Activated CD4-positive, alpha-beta T cell treated with anti-CD3 and anti-CD28 coated beads, Interleukin-2, amount 10 ng/mL, durations not matched to agents 7 days and 5 days (primary cell): Measurements from ENCODE around the gene EXOSC3. TPM values are rescaled to one million over a fixed set of nuclear protein-coding genes. Genes with fewer than 3 reads are reported as not detected.

Experiments used
- CTCF ChIA-PET: fragments of 350-600 bp; sonication (Branson Sonifier 250); formaldehyde crosslinking; loops from one replicate; lab custom pipeline; 2021; ENCODE audit warnings: antibody characterized with exemption; lab: Charles Lee
- POLR2A ChIA-PET: fragments of 350-600 bp; sonication (Branson Sonifier 250); formaldehyde crosslinking; loops from one replicate; lab custom pipeline; 2021; ENCODE audit warnings: antibody characterized with exemption; lab: Charles Lee
- DNase-seq: peaks from one replicate; pipeline ENCODE4 v3.0.0-alpha.2; 2020
- H3K27ac Mint-ChIP-seq: one replicate; pipeline ENCODE4 v1.8.0; 2021; ENCODE audit warnings: mild to moderate bottlenecking, moderate library complexity, mixed read lengths
- H3K27me3 Mint-ChIP-seq: one replicate; pipeline ENCODE4 v1.8.0; 2021; ENCODE audit warnings: mixed read lengths
- H3K36me3 Mint-ChIP-seq: one replicate; pipeline ENCODE4 v1.8.0; 2021; ENCODE audit warnings: low read depth, mixed read lengths
- H3K4me1 Mint-ChIP-seq: one replicate; pipeline ENCODE4 v1.8.0; 2021; ENCODE audit warnings: mixed read lengths
- H3K4me3 Mint-ChIP-seq: one replicate; pipeline ENCODE4 v1.8.0; 2021; ENCODE audit warnings: mild to moderate bottlenecking, moderate library complexity, mixed read lengths
- H3K9me3 Mint-ChIP-seq: one replicate; pipeline ENCODE4 v1.8.0; 2021; ENCODE audit warnings: mixed read lengths
- total RNA-seq, 2 experiments: library from RNA; stranded (reverse); gene quantifications; one replicate each; pipeline ENCODE4 v1.2.3, GENCODE V29; 2021

EXOSC3 gene
- total RNA-seq, 2 experiments from 2014 or later, result 77.5 to 84.0 TPM

DNA sequence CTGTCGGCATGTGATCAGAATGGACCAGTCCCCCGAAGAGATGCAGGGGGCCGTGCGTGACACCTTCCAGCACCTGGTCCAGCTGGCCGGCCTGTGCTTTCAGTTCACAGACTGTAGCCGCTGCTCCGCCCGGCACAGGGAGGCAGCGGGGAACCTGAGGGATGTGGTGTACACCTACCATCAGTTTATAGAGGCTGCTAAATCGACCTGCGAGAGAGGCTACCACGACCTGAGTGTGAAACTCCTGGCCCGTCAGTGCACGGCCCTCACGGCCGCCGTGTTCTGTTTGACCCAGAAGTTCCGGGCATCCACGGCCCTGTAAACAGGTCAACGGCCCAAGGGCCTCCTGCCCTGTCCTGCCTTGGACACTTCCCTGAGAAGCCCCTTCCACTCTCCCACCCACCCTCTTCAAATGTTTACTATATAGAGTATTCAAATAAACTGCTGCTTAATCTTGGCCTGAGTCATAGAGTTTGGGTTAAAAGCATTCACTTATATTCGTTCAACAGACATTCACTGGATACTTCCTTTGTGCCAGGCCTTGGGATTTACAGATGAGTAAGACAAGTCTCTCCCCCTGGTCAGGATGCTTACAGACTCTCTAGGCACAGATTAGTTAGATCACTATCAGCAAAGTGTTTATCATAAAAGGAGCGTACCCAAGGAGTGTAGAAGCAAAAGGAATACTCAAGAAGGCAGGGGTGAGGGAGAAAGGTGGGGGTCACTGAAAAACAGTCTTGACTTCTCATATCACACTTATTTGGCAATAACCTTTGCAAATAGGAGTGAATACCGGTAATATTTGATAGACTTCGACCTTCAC lies 38.2 kb downstream of the EXOSC3 start:
- CTCF ChIA-PET, result no interaction called here
- no peaks in the 10 kb centered on the region for H3K9me3 Mint-ChIP-seq

DNA sequence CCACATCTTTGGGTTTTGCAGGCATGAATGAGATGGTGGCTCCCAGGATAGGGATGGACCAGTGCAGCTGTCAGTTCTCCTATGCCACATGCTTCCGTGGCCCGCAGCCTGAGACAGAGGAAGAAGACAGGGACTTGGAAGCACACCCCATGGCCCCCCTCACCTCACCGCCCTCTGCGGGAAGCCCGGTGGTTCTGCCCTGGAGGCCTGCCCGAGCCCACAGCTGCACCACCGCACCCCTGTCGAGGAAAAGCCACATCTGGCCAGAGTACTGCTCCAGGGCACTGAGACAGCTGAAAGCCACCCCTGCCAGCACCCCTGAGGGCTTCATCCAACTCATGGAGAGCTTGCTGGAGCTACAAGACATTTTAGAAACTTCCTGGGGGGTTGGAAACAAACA lies 38.9 kb downstream of the EXOSC3 start:
- POLR2A ChIA-PET, result interaction anchor here (0.6 kb wide), 1 partner anchor 260 kb away, joined by 3 read pairs; the partner anchor contains the start of gene POLR1E
- Mint-ChIP-seq H3K4me1 (no peaks in the 10 kb centered on the region), H3K9me3 (no peaks in the 10 kb centered on the region), H3K27me3 (no peaks in the 10 kb centered on the region), H3K4me3 (no peak overlapping the region), H3K36me3 (no peaks in the 10 kb centered on the region), H3K27ac (no peak overlapping the region)
- CTCF ChIA-PET, result no interaction called here
- no peak for DNase-seq

More for the DNA sequence above, 38.2 kb downstream of the EXOSC3 start:
- Mint-ChIP-seq H3K27ac (no peak overlapping the region), H3K27me3 (no peaks in the 10 kb centered on the region), H3K36me3 (no peaks in the 10 kb centered on the region), H3K4me1 (no peaks in the 10 kb centered on the region), H3K4me3 (no peak overlapping the region)
- POLR2A ChIA-PET, result interaction anchor here (0.6 kb wide), 1 partner anchor 261 kb away, joined by 3 read pairs; the partner anchor contains the start of gene POLR1E
- no peak for DNase-seq

DNA sequence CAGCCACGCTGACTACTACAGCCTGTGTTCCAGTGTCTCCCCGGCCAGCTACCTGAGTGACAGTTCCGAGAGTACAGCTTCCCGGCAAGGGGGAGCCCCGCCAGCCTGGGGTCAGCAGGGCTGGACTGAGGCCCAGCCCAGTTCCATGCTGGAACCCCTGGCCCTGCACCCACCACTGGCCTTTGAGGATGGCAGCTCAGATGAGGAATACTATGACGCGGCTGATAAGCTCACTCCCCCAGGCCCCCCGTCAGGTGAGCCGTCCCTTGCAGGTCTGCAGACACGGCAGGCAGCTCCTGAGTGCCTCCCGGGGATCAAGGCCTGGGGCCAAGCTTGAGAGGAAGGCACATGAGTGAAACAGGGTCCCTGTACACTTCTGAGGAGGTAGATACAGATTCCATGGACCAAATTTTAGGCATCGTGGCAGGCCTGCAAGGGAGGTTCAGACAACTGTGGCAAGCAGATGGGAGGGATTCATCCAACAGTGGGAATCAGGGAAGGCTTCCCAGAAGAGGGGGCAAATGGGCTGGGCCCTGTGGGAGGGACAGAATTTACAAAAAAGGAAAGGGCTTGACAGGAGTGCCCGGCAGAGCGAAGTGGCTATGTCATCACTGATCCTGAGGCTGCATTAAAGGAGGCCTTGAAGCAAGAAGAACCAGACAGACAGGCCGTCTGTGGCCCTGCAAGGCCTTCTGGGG lies 44.1 kb downstream of the EXOSC3 start:
- Mint-ChIP-seq H3K36me3 (no peaks in the 10 kb centered on the region), H3K4me3 (no peak overlapping the region), H3K27ac (no peak overlapping the region), H3K4me1 (no peaks in the 10 kb centered on the region), H3K27me3 (peaks cover 2% of the 10 kb centered on the region), H3K9me3 (no peaks in the 10 kb centered on the region)
- CTCF ChIA-PET, result no interaction called here
- no peak for DNase-seq
- POLR2A ChIA-PET, result no interaction called here

DNA sequence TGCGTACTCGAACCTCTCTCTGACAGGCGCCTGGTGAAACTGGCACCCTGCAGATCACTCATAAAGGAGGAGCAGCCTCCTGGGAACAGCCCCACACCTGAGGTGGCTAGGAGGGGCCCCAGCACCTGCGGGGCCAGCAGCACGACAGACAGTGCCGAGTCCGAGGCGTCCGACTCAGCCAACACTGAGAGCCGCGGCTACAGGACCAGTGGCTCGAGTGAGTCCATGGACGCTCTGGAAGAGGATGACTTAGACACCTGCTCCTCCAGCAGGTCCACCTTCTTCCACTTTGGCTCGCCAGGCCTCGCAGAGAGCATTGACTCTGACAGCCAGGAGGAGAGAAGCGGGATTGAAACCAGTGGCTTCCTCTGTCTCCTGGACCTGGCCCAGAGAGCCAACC lies 44.7 kb downstream of the EXOSC3 start:
- H3K4me3 Mint-ChIP-seq, result no peak overlapping the region
- no peak overlapping the region for H3K27ac Mint-ChIP-seq
- no peak for DNase-seq
- peaks cover 2% of the 10 kb centered on the region for H3K27me3 Mint-ChIP-seq
- CTCF ChIA-PET, result no interaction called here
- no peaks in the 10 kb centered on the region for H3K36me3 Mint-ChIP-seq
- no peaks in the 10 kb centered on the region for H3K9me3 Mint-ChIP-seq
- no peaks in the 10 kb centered on the region for H3K4me1 Mint-ChIP-seq
- POLR2A ChIA-PET, result interaction anchor here (0.6 kb wide), 1 partner anchor 105 kb away, joined by 3 read pairs; no protein-coding TSS in a partner anchor

DNA sequence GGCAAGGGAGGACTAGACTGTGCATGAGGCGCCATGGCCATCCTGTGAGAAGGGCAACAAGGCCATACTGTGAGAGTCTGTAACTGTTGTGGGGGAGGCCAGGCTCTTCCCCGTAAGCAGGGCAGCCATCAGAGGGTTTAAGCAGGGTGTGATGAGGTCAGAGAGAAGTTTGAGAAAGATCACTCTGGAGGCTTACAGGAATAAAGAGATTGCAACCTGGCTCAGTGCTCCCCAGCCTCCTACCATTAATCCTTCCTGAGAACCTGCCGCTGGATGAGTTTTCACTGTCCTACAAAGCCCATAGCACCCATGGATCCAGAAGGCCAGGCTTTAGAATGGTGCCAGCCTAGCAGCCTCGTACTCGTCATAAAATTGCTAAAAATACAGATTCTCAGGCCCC lies 45.6 kb downstream of the EXOSC3 start:
- DNase-seq, result no peak
- Mint-ChIP-seq H3K27me3 (peaks cover 2% of the 10 kb centered on the region), H3K36me3 (no peaks in the 10 kb centered on the region), H3K27ac (no peak overlapping the region), H3K4me1 (no peaks in the 10 kb centered on the region), H3K9me3 (no peaks in the 10 kb centered on the region), H3K4me3 (no peak overlapping the region)
- CTCF ChIA-PET, result no interaction called here
- POLR2A ChIA-PET, result no interaction called here

DNA sequence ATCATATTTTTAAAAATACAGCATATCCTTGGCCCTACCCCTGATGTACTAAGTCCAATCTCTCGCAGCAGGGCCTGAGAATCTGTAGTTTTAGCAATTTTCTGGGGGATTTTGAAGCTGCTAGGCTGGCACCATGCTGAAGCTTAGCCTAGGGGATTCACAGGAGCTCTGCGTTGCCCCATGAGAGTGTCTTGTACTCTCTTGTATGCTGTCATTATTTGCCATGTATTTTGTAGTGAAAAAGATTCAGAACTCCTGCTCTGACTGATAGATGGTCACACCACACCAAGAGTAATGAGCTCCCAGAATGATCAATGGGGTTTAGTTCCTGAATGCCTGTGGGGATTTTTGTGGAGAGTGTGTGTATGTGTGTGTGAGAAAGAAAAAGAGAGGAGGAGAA lies 51.9 kb downstream of the EXOSC3 start:
- H3K27me3 Mint-ChIP-seq, result peaks cover 12% of the 10 kb centered on the region
- no peaks in the 10 kb centered on the region for H3K36me3 Mint-ChIP-seq
- H3K4me1 Mint-ChIP-seq, result no peaks in the 10 kb centered on the region
- POLR2A ChIA-PET, result no interaction called here
- H3K4me3 Mint-ChIP-seq, result no peak overlapping the region
- no peak for DNase-seq
- no peaks in the 10 kb centered on the region for H3K9me3 Mint-ChIP-seq
- CTCF ChIA-PET, result interaction anchor here (0.6 to 1.3 kb wide), 3 partner anchors 12 to 52 kb away, joined by 3 read pairs; no protein-coding TSS in a partner anchor
- no peak overlapping the region for H3K27ac Mint-ChIP-seq

DNA sequence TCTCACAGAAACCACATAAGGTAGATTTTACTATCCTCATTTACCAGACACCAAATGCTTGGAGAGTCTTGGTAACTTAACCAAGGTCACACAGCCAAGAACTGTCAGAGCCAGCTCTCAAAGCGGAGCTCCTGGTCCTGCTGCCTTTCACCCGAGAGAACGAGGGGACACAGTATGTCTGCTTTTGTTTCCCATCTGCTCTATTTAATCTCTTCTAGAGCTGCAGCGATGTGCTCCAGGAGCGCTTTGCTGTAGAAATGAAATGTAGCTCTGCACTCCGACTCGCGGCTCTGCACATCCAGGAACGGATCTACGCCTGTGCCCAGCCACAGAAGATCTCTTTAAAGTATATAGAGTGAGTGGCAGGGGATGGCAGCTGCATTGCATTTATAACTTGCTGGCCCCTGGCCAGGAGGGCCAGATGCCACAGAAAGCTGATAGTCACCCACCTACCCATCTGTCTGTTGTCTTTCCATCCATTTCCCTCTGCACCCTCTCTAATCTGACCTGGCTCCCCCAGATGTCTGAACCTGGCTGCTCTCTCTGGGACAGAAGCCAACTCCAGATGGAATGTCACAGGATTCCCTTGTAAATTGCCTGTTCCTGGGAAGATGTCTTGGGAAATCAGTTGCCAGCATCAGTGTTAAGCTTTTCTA lies 52.6 kb downstream of the EXOSC3 start:
- H3K9me3 Mint-ChIP-seq, result no peaks in the 10 kb centered on the region
- peaks cover 12% of the 10 kb centered on the region for H3K27me3 Mint-ChIP-seq
- H3K4me3 Mint-ChIP-seq, result no peak overlapping the region
- H3K4me1 Mint-ChIP-seq, result no peaks in the 10 kb centered on the region
- no peaks in the 10 kb centered on the region for H3K36me3 Mint-ChIP-seq
- ChIA-PET CTCF (interaction anchor here (1.3 kb wide), 1 partner anchor 52 kb away, joined by 3 read pairs; no protein-coding TSS in a partner anchor), POLR2A (no interaction called here)
- no peak for DNase-seq
- no peak overlapping the region for H3K27ac Mint-ChIP-seq

DNA sequence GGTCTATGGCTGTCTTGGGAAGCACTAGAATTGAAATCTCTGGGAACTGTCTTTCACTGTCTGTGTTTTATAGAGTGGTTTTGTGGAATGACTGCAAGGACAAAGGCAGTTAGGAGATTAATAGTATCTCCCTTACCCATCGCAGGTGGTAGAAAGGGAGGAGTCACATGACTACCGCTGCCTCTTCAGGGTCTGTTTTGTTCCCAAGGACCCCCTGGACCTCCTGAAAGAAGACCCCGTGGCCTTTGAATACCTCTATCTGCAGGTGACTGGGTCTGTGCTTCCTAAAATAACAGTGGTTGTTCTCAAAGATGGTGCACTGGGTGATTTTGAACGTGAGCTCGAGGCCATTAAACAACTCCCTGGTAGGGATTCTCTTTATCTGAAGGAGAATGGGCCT lies 54.0 kb downstream of the EXOSC3 start:
- Mint-ChIP-seq H3K27ac (no peak overlapping the region), H3K4me1 (no peaks in the 10 kb centered on the region), H3K36me3 (no peaks in the 10 kb centered on the region), H3K4me3 (no peak overlapping the region), H3K27me3 (peaks cover 10% of the 10 kb centered on the region), H3K9me3 (no peaks in the 10 kb centered on the region)
- no peak for DNase-seq
- POLR2A ChIA-PET, result no interaction called here
- CTCF ChIA-PET, result no interaction called here

DNA sequence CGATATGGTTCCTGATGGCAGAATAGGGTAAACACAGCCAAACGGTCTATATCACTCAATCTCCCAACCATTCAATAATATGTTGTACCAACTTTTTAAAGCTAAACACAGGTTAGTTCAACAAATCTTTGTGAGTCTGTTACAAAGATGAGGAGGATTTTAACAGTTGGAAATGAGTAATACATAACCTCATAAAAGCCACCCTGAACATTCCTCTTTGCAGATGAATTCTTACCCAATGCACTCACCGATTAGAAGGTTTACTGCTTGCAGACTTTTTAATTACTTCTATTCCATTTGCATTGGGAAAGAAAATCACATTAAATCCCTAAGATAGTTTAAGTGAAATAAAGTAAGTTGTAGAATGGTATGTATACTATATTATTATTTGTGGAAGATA lies 54.6 kb downstream of the EXOSC3 start:
- no peak for DNase-seq
- H3K4me1 Mint-ChIP-seq, result no peaks in the 10 kb centered on the region
- ChIA-PET POLR2A (no interaction called here), CTCF (no interaction called here)
- no peak overlapping the region for H3K4me3 Mint-ChIP-seq
- no peak overlapping the region for H3K27ac Mint-ChIP-seq
- H3K27me3 Mint-ChIP-seq, result peaks cover 10% of the 10 kb centered on the region
- no peaks in the 10 kb centered on the region for H3K9me3 Mint-ChIP-seq
- H3K36me3 Mint-ChIP-seq, result no peaks in the 10 kb centered on the region

Other genes starting within 250 kb of the EXOSC3 start
- gene FBXO10, start 208.7 kb downstream of the EXOSC3 start, total RNA-seq, result 1 to 10 TPM; 2.6 TPM
- 10 to 100 TPM; 81.0 to 88.7 TPM for gene TOMM5, start 192.5 kb downstream of the EXOSC3 start, total RNA-seq
- gene FRMPD1, start 134.1 kb downstream of the EXOSC3 start, total RNA-seq, result not detected
- gene TRMT10B, start 31.3 kb downstream of the EXOSC3 start, total RNA-seq, result 10 to 100 TPM; 13.9 to 14.3 TPM
- 10 to 100 TPM; 20.6 to 21.2 TPM for gene DCAF10, start 15.7 kb upstream of the EXOSC3 start, total RNA-seq
- 10 to 100 TPM; 30.5 to 36.8 TPM for gene SLC25A51, start 119.1 kb upstream of the EXOSC3 start, total RNA-seq